OCI-LY1 (cell line): ENCODE data around the gene ADAMTS4.
A peak's percentile ranks its signal among the peaks of the same experiment; 100 is the strongest.

Experiments used
- H2AFZ ChIP-seq: fragments of 200-600 bp; sonication (generic), shearing (Covaris generic); 2 replicates; pipeline ENCODE4 v1.6.0; 2014; ENCODE audit warnings: antibody characterized with exemption, mild to moderate bottlenecking, low read length
- H3F3A ChIP-seq: fragments of 200-600 bp; sonication (generic), shearing (Covaris generic); 2 replicates; pipeline ENCODE4 v1.6.0; 2014; ENCODE audit warnings: mild to moderate bottlenecking, antibody characterized with exemption, low read length, moderate library complexity; ENCODE audit not compliant: insufficient read depth
- H3K27ac ChIP-seq: fragments of 200-600 bp; sonication (generic); 2 replicates; pipeline ENCODE4 v1.5.1; 2014; ENCODE audit warnings: low read length, mixed run types, mild to moderate bottlenecking, low read depth; ENCODE audit not compliant: poor library complexity, severe bottlenecking
- H3K27me3 ChIP-seq: fragments of 200-600 bp; sonication (generic); 2 replicates; pipeline ENCODE4 v1.6.0; 2014; ENCODE audit warnings: antibody characterized with exemption, mild to moderate bottlenecking, low read length, moderate library complexity; ENCODE audit not compliant: insufficient read depth
- H3K36me3 ChIP-seq: fragments of 200-600 bp; sonication (generic); 2 replicates; pipeline ENCODE4 v1.6.1; 2014; ENCODE audit warnings: mild to moderate bottlenecking, antibody characterized with exemption, low read length, moderate library complexity, mixed read lengths; ENCODE audit not compliant: insufficient read depth
- H3K4me1 ChIP-seq: fragments of 200-600 bp; sonication (generic); 2 replicates; pipeline ENCODE4 v1.5.1; 2014; ENCODE audit warnings: mild to moderate bottlenecking, low read length, moderate library complexity; ENCODE audit not compliant: insufficient read depth, severe bottlenecking
- H3K4me2 ChIP-seq: fragments of 200-600 bp; sonication (generic), shearing (Covaris generic); 2 replicates; pipeline ENCODE4 v1.6.1; 2014; ENCODE audit warnings: low read length
- H3K4me3 ChIP-seq: fragments of 200-600 bp; sonication (generic); 2 replicates; pipeline ENCODE4 v1.5.1; 2014; ENCODE audit warnings: low read length, low read depth, mild to moderate bottlenecking, mixed read lengths; ENCODE audit not compliant: poor library complexity, severe bottlenecking
- H3K79me2 ChIP-seq: fragments of 200-600 bp; shearing (Covaris generic); 2 replicates; pipeline ENCODE4 v1.6.1; 2016; ENCODE audit warnings: mixed run types, low read length, mixed read lengths; ENCODE audit not compliant: insufficient read depth
- H3K9ac ChIP-seq: fragments of 200-600 bp; sonication (generic), shearing (Covaris generic); 2 replicates; pipeline ENCODE4 v1.6.1; 2014; ENCODE audit warnings: mild to moderate bottlenecking, low read length, mixed read lengths
- H3K9me2 ChIP-seq: fragments of 200-600 bp; sonication (generic), shearing (Covaris generic); 2 replicates; pipeline ENCODE4 v1.6.1; 2014; ENCODE audit warnings: low read depth, mild to moderate bottlenecking, low read length, mixed read lengths
- H3K9me3 ChIP-seq: fragments of 200-600 bp; shearing (Covaris generic); 2 replicates; pipeline ENCODE4 v1.6.1; 2014; ENCODE audit warnings: low read length, mixed read lengths
- H4K20me1 ChIP-seq: fragments of 200-600 bp; sonication (generic), shearing (Covaris generic); 2 replicates; pipeline ENCODE4 v1.6.0; 2016; ENCODE audit warnings: mild to moderate bottlenecking, low read length; ENCODE audit not compliant: insufficient read depth
- CTCF ChIP-seq: fragments of 200-600 bp; sonication (generic), shearing (Covaris generic); IDR thresholded peaks from 2 replicates; pipeline ENCODE4 v1.5.1; 2017; ENCODE audit warnings: mild to moderate bottlenecking, antibody characterized with exemption, low read length, moderate library complexity, mixed read lengths
- EZH2 ChIP-seq: fragments of 200-600 bp; sonication (generic), shearing (Covaris generic); IDR thresholded peaks from 2 replicates; pipeline ENCODE4 v1.8.0; 2017; ENCODE audit warnings: borderline replicate concordance, mixed run types, mild to moderate bottlenecking, antibody characterized with exemption, low read length, moderate library complexity, mixed read lengths

The ADAMTS4 gene

GRCh38 chr1:161177112-161177935 lies 21.5 kb downstream of the ADAMTS4 start, which contains the start of gene B4GALT3:
Gene B4GALT3, minus strand, starts transcription at chr1:161177507. Its CDS starts 1,447 bp downstream, at chr1:161176060.
- H3K27ac ChIP-seq, result peak within 1 kb of the TSS; percentile 83
- H3K9me3 ChIP-seq, result no peaks in the 10 kb centered on the region
- peaks cover 34% of the 10 kb centered on the region for H3K4me1 ChIP-seq
- no peaks in the 10 kb centered on the region for H4K20me1 ChIP-seq
- no peaks in the 10 kb centered on the region for H3K9me2 ChIP-seq
- H3K4me3 ChIP-seq, result peak within 1 kb of the TSS; percentile 74
- H3K36me3 ChIP-seq, result peaks cover 31% of the 10 kb centered on the region
- TF ChIP-seq EZH2, result no peak
- peak; percentile 58 for TF ChIP-seq CTCF
- no peaks in the 10 kb centered on the region for H3K79me2 ChIP-seq
- H3F3A ChIP-seq, result no peaks in the 10 kb centered on the region
- H2AFZ ChIP-seq, result peak within 1 kb of the TSS; percentile 87; the same call in 1 of the 2 replicates
- peak within 1 kb of the TSS; percentile 70 for H3K9ac ChIP-seq
- peak within 1 kb of the TSS; percentile 97 for H3K4me2 ChIP-seq
- no peaks in the 10 kb centered on the region for H3K27me3 ChIP-seq

GRCh38 chr1:161176468-161177111 lies 22.3 kb downstream of the ADAMTS4 start:
- H3K9me3 ChIP-seq, result no peaks in the 10 kb centered on the region
- peak overlapping the region; percentile 70 for H3K9ac ChIP-seq
- H3K4me2 ChIP-seq, result peak overlapping the region; percentile 97
- no peaks in the 10 kb centered on the region for H4K20me1 ChIP-seq
- H3F3A ChIP-seq, result no peaks in the 10 kb centered on the region
- no peak overlapping the region for H2AFZ ChIP-seq
- peaks cover 31% of the 10 kb centered on the region for H3K4me1 ChIP-seq
- peaks cover 38% of the 10 kb centered on the region for H3K36me3 ChIP-seq
- no peaks in the 10 kb centered on the region for H3K27me3 ChIP-seq
- peak overlapping the region; percentile 74 for H3K4me3 ChIP-seq
- TF ChIP-seq EZH2 (no peak), CTCF (no peak)
- H3K9me2 ChIP-seq, result no peaks in the 10 kb centered on the region
- H3K79me2 ChIP-seq, result no peaks in the 10 kb centered on the region
- H3K27ac ChIP-seq, result peak overlapping the region; percentile 83

GRCh38 chr1:161175771-161176453 lies 22.9 kb downstream of the ADAMTS4 start:
- Histone ChIP-seq H3K4me2 (peak overlapping the region; percentile 97), H3K9me3 (no peaks in the 10 kb centered on the region), H3K27me3 (no peaks in the 10 kb centered on the region), H3K9ac (peak overlapping the region; percentile 70), H3K36me3 (peaks cover 45% of the 10 kb centered on the region), H2AFZ (no peak overlapping the region), H3K9me2 (no peaks in the 10 kb centered on the region), H4K20me1 (no peaks in the 10 kb centered on the region), H3K4me1 (peaks cover 31% of the 10 kb centered on the region), H3K79me2 (no peaks in the 10 kb centered on the region), H3K27ac (peak overlapping the region; percentile 83), H3F3A (no peaks in the 10 kb centered on the region), H3K4me3 (peak overlapping the region; percentile 74)
- TF ChIP-seq CTCF, result no peak
- no peak for TF ChIP-seq EZH2
